ENCODE data around the gene PSMA6. TPM values are rescaled to one million over a fixed set of nuclear protein-coding genes. Genes with fewer than 3 reads are reported as not detected.
"Not testable (repeated sequence)": the region's sequence is repeated elsewhere in the genome, so short reads cannot be mapped to it uniquely, and the experiment has no call there.

Gene PSMA6
- total RNA-seq, 2 donors from 2014 or later = 138 to 171 TPM

DNA sequence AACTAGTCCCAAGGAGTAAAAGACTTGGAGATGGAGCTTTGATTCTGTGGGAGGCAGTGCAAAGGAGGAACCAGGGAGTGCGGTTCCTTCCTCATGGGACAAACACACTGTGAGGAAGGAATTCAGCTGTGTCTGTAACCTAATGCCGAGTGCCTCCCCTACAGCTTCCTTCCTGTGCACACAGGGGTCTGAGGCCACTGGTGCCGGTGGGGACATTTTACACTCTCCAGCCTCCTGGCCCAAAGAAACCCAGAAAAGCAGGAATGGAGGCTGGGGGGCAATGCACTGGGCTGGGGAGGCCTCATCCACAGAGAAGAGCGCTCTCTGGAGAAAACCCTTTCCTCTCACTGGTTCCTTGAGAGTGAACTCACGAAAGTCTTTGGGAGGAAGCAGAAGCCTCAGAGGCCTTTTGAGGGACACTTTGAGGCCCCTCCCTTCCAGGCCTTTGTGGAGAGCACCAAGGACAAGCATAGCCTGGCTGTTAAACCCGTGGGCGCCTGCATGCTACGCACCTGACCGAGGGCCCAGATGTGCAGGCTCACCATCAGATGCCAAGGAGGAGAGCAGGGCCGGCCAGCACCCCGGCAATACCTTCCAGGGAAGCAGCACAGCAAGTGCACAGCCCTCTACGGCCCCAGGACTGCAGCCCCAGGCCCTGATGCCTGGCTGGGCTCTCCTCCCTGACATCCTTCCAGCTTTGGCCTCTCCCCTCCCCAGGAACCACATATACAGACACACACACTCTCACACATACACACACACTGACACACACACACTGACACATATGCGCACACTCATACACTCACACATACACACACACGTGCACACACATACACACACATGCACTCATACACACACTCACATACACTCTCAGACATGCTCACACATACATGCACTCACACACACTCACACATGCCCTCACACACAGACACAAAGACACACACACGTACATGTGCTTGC lies 60.4 kb downstream of the PSMA6 start:
- DNase-seq (no peak), ATAC-seq (no peak)
- intact Hi-C loops (cut with DNase I, micrococcal nuclease) = no loop called here

DNA sequence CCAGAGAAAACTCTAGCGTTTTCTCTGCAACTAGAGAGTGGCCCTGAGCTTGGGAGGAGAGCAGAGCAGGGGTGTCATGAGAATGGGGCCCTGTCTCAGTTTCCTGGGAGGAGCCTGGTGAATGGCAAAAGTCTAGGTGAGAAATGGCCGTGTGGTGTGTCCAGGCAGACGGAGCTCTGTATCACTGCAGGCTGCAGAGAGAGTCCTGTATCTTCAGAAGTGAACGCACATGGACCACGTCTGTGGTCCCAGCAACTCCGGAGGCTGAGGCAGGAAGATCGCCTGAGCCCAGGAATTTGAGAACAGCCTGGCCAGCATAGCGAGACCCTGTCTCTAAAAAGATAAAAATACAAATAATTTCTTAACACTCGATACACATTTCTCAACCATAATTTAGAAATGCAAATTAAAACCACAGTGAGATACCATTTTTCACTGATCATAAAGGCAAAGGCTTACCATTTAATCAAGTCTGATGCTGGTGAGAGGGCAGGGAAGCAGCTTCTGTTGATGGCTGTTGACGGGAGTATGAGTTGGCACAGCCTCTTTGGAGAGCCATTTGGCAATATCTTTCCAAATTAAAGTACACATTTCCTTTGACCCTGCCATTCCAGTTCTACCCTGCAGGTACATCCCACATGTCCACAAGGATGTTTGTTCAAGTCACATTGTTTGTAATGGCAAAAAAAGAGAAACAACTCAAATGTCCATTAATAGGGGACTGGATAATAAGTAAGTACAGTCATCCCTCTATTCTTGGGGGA lies 61.4 kb downstream of the PSMA6 start:
- peak; percentile 14 for ATAC-seq
- no peak for DNase-seq

DNA sequence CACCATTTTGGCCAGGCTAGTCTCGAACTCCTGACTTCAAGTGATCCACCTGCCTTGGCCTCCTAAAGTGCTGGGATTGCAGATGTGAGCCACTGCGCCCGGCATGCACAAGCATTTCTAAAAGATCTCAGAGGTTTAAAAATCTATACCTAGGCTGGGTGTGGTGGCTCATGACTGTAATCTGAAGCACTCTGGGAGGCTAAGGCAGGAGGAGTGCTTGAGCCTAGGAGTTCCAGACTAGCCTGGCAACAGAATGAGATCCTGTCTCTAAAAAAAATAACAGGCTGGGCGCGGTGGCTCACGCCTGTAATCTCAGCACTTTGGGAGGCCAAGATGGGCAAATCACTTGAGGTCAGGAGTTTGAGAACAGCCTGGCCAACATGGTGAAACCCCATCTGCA lies 63.1 kb downstream of the PSMA6 start:
- DNase-seq; intact Hi-C loops (cut with DNase I, micrococcal nuclease): not testable (repeated sequence)
- ATAC-seq = peak; percentile 28

More for the DNA sequence above, 61.4 kb downstream of the PSMA6 start:
- intact Hi-C loops (cut with DNase I, micrococcal nuclease) = no loop called here

DNA sequence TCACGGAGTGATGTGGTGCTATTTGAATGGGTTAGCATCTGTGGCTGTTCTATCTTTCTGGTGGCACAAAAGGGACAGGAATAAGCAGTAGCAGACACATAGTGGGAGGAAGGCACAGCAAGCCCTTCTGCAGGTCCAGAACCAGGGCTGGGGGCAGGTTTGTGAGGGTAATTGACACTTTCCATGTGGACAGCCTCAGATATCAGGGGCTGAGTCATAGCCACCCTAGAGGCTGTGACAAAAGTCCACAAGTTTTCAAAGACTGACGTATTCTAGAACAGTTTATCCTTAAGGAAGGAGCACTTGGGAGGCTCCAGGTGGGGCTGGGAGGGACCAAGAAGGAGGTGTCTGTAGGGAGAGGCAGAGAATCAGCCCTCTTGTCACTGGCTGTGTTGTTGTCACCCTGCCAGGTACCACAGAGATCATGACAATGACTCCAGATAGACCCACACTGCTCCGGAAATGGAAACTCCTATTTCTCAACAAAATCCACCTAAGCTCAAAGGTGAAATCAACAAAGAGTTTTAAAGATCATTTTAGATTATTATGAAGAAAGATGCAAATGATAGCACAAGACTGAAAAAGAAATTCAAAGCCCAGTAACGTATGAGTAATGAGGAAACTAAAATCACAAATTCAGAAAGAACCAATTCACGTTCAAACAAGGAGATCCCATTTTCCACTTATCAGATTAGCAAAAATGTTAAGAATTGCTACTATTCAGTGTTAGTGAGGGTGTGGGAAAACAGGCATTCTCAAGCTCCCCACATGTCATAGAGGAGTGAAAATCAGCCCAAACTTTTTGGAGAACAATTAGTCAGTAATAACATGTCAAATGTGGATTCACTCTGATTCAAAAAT lies 64.0 kb downstream of the PSMA6 start:
- DNase-seq (peak; percentile 80 to 95), ATAC-seq (peak; percentile 95)
- intact Hi-C loops (cut with DNase I, micrococcal nuclease) = no loop called here

DNA sequence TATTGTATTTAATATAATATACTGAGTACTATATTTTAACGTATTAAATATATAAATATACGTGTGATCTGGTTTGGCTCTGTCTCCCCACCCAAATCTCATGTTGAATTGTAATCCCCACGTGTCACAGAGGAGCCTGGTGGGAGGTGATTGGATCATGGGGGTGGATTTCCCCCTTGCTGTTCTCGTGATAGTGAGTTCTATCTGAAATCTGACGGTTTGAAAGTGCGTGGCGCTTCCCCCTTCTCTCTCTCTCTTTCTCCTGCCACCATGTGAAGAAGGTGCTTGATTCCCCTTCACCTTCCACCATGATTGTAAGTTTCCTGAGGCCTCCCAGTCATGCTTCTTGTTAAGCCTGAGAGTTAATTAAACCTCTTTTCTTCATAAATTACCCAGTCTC lies 67.5 kb downstream of the PSMA6 start:
- intact Hi-C loops (cut with DNase I, micrococcal nuclease); DNase-seq; ATAC-seq: not testable (repeated sequence)

DNA sequence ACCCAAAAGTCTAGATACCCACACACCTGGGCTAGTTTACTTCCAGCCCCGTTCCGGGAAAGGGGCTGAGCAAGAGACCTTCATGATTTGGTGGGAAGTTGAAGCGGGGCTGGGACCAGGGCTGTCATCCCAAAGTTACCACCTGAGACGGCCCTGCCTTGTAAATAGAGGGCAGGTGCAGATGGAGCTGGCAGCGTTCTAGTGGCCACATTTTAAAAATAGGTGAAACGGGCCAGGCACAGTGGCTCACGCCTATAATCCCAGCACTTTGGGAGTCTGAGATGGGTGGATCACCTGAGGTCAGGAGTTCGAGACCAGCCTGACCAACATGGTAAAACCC lies 68.9 kb downstream of the PSMA6 start:
- no peak for ATAC-seq
- intact Hi-C loops (cut with DNase I, micrococcal nuclease) = no loop called here
- no peak for DNase-seq

DNA sequence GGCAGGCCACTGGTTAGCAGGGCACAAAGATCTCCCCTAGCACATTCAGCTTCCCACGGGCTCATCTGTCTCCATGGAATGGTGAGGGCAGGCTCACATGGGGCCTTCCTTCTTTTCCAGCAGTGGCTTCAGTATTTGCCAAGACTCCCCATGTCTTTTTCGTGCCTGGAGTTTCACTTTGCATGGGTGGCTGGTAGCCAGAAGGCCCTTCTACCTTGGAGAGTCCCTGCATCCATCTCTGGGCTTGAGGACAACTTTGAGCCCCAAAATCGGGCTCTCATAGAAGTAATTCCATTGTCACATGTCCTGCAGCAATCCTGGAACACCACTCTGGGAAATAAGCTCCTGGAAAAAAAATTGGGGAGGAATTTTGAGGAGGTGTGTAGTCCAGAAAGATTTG lies 70.3 kb downstream of the PSMA6 start:
- ATAC-seq (no peak), DNase-seq (no peak)
- intact Hi-C loops (cut with DNase I, micrococcal nuclease) = no loop called here

DNA sequence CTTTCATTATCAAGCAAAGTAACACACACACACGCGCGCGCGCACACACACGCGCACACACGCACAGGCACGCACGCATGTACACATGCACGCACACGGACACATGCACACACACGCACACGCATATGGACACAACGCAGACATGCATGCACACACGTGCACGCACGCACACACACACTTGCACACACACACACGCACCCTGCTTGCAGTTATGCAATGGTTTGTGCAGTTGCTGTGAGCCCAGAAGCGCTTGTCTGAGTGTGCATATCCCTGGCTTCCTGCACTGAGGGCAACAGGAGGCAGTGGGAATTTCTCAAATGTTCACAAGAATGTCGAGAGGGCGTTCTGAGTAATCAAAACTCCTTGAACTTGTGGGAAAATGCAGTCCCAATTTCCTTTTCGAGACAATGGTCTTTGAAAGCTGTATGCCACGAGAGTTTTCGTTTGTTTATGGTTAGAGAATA lies 70.8 kb downstream of the PSMA6 start:
- DNase-seq = no peak
- no peak for ATAC-seq
- intact Hi-C loops (cut with DNase I, micrococcal nuclease) = no loop called here

DNA sequence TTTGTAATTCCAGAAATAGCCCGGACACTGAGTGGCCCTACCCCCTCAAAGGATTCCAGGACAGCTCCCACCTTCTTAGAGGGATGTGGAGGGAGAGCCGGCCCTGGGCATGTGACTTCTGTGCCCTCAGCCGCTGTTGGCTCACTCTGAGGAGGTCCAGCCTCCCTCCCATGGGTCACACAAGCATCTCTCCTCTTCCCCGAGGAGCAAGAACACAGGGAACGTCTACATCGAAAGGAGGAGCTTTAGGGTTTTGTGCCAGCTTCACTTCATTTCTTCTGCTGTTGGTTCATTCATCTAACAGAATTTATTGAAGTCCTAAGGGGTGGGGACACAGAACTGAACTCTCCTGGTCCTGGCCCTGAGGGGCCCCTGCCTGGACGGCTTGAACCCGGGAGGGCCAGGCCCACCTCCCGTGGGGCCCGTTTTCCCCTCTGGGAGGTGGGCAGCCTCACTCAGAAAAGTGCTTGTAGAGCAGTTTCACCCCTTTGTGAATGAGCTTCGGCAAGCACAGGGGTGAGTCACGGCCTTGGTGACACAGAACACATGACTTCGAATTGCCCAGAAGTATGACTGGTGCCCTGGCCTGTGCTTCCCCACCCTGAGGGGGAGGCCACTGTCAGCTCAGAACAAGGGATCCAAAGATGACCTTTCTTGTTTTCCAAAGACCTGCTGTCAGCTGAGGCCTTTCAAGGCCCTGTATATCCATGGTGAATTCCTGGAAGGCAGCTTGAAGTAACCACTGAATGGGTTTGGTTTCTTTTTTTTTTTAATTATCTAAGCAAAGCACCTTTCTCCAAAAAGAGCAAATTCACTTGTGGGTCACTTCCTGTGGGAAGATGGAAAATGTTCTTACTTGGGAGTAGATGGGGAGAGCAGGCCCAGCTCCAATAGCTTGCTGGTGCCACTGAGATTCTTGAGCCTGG lies 73.2 kb downstream of the PSMA6 start:
- DNase-seq (peak; percentile 36 to 81), ATAC-seq (peak; percentile 83)
- intact Hi-C loops (cut with DNase I, micrococcal nuclease) = no loop called here

DNA sequence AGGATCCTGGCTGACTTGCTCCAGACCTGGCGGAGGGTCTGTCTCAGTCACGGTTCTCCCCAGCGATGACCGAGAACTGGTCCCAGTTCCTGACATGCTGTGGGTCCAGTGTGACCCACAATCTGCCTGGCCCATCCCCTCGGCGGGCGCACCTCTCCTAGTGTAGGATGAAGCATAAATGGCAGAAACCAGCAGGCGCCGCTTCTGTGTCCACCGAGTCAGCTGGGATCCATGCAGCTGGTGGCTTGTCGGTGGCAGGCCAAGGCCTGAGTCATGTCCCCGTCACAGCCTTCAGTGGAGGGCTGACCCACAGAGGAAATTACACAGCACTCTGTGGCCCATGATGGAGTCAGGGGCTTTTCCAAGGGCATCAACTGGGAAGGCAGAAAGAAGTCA lies 73.9 kb downstream of the PSMA6 start:
- intact Hi-C loops (cut with DNase I, micrococcal nuclease) = no loop called here
- no peak for ATAC-seq
- no peak for DNase-seq

DNA sequence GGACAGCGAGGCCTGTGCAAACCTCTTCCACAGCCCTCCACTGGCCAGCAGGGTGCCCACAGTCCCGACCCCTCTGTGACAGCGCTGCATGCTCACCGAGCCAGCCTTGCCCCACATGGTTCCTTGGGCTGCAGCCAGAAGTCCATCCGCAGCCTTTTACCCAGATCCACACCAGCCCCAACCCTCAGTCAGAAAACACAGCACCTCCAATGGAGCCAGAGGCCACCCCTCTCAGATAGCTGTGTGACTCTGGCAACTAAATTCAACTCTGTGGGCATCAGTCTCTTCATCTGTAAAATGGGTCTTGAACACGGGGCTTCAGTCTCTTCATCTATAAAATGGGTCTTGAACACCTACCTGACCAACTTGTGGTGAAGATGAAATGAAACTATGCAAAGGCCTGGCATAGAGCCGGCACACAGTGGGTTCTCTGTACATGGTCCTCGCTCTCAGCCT lies 74.4 kb downstream of the PSMA6 start:
- no peak for ATAC-seq
- intact Hi-C loops (cut with DNase I, micrococcal nuclease) = no loop called here

DNA sequence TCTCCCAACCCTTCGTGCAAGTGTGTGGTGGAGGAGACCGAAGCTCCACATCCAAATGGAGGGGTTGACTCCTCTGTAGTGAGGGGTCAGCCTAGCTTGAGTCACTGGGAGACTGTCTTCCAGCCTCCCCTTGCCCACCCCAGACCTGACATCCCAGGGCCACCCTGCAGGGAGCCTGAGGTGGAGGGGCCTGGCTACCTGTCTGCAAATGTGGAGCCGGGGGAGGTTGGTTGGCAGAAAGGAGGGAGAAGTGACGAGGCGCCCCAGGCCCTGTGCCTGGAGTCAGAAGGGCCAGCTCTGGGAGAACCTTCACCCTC lies 74.8 kb downstream of the PSMA6 start:
- DNase-seq (no peak), ATAC-seq (no peak)
- intact Hi-C loops (cut with DNase I, micrococcal nuclease) = no loop called here

More for the DNA sequence above, 74.4 kb downstream of the PSMA6 start:
- no peak for DNase-seq

Other genes starting within 250 kb of the PSMA6 start
- 100 to 1,000 TPM; 147 to 199 TPM for gene FAM177A1, start 246.1 kb upstream of the PSMA6 start, total RNA-seq
- gene PPP2R3C, start 170.4 kb upstream of the PSMA6 start, total RNA-seq = 10 to 100 TPM; 23.9 to 27.8 TPM
- 10 to 100 TPM; 25.2 to 27.6 TPM for gene PRORP, start 169.8 kb upstream of the PSMA6 start, total RNA-seq
- 100 to 1,000 TPM; 150 to 193 TPM for gene NFKBIA, start 112.4 kb downstream of the PSMA6 start, total RNA-seq
- gene INSM2, start 241.8 kb downstream of the PSMA6 start, total RNA-seq = not detected